GM21515 (cell line): ENCODE results near the gene PCMT1.
"Not testable (repeated sequence)": the region's sequence is repeated elsewhere in the genome, so short reads cannot be mapped to it uniquely, and the experiment has no call there.

Source experiments
- ATAC-seq: cut with Tn5 transposase; IDR thresholded peaks from one replicate; pipeline ENCODE4 v1.9.1; 2021; ENCODE audit not compliant: unreplicated experiment

PCMT1 gene

GRCh38 chr6:149852881-149853280 lies 103.3 kb downstream of the PCMT1 start:
- no peak for ATAC-seq

- not testable (repeated sequence) for ATAC-seq
Measured at GRCh38 chr6:149854017-149854416, 104.5 kb downstream of the PCMT1 start.

- ATAC-seq, result no peak
Measured at GRCh38 chr6:149854532-149854931, 105.0 kb downstream of the PCMT1 start.

- no peak for ATAC-seq
Measured at GRCh38 chr6:149855040-149855654, 105.6 kb downstream of the PCMT1 start.

- no peak for ATAC-seq
Measured at GRCh38 chr6:149855741-149856140, 106.2 kb downstream of the PCMT1 start.

GRCh38 chr6:149856256-149856994 lies 106.9 kb downstream of the PCMT1 start:
- ATAC-seq, result no peak

GRCh38 chr6:149857541-149857940 lies 108.0 kb downstream of the PCMT1 start:
- no peak for ATAC-seq

GRCh38 chr6:149859368-149859767 lies 109.8 kb downstream of the PCMT1 start:
- no peak for ATAC-seq

- ATAC-seq, result no peak
Measured at GRCh38 chr6:149859938-149860337, 110.4 kb downstream of the PCMT1 start.

GRCh38 chr6:149860513-149860833 lies 110.9 kb downstream of the PCMT1 start:
- no peak for ATAC-seq
